ENCODE data around the gene WDR49.

Gene WDR49

DNA sequence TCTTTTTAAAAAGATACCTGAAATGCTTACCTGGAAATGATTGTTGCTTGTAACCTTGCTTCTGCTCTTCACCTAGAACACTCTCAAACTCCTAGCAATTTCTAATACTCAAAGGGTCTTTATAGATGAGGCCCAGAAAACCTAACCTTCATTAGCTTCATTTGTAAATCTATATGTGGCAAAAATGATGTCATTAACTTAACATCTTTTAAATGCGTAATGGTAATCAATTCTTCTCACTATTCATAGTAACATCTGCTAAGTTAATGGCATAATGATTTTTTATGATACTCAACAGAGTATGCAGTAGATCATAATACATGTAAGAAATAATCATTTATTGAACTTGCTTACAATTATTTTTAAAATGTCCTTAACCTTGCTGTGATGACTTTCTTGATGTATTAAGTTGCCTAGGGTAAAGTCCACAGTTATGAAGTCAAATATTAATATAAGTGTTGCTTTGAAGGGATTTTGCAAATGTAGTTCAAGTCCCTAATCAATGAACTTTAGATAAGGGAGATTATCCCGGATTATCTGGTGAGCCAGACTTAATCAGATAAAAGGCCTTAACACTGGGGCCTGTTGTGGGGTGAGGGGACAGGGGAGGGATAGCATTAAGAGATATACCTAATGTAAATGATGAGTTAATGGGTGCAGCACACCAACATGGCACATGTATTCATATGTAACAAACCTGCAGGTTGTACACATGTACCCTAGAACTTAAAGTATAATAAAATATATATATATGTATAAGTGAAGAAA lies 169.8 kb downstream of the WDR49 start:
- no peak for DNase-seq

DNA sequence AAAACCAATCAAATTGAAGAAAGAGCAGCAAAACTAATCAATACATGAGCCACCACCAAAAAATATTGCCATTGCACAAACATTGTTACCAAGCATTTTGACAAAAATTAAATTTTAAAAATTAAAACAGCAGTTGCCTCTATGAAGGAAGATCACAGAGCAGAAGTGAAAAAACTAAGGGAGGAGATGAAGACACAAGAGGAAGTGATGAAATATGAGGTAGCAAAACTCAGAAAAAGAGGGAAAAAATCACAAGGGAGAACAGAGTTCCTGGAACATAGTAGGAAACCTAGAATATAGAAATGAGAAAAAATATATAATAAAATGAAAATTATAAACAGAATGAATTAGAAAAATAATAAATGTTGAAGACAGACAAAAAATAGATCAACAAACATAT lies 172.6 kb downstream of the WDR49 start:
- DNase-seq = no peak

DNA sequence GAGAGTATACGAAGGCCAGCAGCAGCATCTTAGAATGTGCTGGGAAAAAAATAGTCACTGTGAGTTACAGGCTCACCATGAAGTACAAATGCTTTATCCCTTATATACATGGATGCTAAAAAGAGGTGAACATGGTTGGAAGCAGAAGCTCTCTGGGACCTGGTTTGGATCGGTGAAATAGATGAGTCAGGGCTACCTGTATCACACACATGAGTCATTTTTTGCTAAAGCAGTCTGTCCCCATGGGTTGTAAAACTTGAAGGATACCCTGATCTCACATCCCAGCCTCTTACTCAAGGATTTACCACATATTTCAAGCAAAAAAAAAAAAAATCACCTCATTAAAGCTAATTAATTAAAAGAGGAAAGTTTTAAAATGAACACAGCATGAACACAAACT lies 173.0 kb downstream of the WDR49 start:
- DNase-seq = no peak

DNA sequence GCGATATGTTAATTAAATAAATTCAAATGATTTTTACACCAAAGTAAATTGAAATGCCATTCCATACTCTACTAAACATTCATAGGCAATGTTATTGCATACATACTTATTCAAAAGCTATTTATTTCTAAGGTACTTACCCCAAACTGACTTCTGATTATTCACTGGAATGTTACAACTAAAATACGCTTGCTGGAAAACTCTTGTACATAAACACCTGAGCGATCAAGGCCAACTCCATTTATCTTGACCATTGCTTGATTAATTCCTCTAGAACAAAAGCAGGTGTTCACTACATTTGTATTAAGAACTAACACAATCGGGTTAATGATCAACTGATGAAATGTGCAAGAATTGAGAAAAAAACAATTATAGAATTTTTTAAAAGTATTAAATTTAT lies 179.9 kb downstream of the WDR49 start, which contains the start of gene SERPINI2:
SERPINI2 (minus strand) TSS at position 180 of the 400 bp plus-strand sequence. CDS start 2,208 bp downstream, outside the sequence.
- no peak for DNase-seq

DNA sequence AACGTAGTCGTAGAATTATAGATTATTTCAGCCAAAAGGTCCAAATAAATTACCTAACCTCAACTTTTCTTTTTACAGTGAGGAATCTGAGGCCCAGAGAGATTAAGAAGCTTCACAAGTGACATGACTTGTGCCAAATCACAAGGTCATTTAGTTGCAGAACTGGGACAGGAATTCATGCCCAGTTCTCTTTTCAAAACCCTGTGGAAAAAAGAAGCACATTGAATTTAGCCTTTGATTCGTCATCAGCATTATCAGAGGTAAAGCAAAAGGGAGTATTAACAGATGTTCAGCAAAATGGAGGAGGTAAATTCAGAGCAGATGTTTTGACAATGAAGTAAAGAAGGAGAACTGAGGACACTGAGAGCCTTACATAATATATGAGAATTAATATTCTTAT lies 184.4 kb downstream of the WDR49 start:
- no peak for DNase-seq

DNA sequence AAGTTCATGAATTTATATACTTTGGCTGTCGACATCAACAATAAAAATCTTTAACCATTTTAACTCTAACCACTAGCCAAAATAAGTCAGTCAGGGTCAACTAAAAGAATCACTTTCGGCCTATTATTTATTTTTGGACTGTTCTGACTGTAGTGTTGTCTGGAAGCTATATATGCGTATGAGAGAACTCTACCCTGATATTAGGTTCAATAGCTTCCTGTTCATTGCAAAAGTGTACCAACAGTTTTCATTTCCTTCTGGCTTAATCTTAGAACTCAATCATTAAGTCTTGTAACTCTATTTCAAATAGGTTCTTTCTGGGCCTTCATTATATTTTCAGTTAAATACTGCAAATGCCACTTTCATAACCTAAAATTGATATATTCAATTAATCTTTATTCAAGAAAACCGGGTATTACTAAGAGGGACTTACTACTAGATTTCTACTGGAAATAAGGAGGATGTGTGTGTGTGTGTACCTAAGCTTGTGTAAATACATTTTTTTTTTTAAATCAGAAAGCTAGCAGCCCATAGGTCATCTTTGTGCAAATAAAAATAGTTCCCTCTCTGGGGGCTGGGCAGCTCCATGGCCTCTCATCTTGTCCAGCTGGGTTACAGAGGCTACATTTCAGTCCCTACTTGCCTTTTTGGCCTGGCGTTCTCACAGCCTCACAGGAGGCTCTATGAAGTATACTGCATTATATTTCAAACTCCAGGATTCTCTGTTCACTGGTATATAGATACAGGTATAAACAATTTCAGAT lies 185.7 kb downstream of the WDR49 start:
- DNase-seq = no peak

DNA sequence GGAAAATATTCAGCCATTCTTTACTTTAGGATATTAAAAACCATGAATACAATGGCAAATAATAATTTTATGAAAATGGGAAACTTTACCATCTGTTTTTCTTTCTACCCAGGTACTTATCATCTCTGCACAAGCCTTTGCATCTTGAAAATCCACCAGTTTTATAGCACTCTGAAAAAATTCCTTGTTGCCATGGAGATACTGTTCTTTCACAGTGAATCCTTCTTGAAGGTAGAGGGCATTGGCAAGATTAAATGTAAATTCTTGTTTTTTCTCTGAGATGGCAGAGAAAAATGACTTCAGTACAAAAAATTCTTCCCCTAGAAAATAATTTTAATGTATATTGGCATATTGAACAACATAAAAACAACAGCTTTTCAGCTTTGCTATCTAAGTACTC lies 186.8 kb downstream of the WDR49 start:
- DNase-seq = no peak

DNA sequence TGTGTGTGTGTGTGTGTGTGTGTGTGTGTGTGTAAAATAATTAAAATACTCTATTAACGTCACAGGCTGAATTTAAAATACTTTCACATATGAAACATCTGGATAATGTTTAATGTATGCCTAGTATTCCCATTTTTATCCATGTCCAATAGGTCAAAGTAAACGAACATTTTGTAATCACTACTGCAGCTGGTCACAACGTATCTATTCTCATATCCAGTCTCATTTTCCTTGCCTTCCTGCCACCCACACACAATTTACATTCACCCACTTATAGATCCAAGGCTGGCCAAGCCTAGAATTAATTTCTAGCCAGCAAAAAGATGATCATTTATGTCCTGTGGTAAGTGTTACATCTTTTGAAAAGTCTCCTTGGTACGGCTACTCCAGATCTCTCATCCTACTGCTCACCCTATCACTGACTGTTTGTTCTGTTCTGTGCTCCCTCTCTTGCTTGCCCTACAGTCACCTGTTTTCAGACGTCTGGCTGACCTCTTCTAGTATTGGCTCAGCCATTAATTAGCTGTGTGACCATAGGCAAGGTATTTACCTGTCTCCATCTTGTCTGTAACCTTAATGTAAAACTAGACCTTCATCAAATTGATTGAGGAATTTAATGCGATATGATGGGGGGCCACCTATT lies 197.5 kb downstream of the WDR49 start:
- DNase-seq = no peak

DNA sequence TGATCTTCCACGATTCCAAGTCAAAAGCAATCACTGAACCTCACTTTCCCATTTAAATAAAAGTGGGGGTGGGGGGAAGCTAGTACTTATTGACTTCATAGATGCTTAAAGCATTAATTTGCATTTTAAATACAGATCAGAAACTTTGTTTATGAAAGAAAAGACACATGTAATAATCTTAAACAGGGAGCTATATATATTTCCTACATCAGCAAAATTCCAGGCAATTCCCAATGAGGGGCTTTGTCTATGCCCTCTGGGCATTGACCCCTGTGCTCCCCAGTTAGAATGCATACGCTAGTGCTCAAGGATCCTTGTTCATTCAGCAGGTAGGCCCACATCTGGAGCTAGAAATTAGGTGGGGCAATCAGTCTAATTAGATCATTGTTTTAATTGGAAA lies 199.9 kb downstream of the WDR49 start:
- no peak for DNase-seq

DNA sequence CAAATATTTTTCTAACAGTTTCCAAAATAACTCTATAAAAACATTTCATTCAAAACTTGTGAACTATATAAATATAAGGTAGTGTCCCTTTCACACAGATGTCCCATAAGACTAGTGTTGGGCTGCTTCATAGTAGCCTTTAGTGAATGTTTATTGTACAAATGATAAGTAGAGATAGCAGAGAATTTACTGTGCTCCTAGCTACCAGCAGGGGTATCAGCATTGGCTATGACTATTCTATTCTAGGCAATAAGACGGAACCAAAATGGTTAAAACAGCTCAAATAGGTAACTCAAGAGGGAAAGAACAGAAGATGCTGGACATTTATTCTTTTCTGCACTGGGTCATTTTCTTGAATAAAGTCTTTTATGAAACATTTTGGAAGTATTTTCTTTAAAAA lies 202.5 kb downstream of the WDR49 start:
- no peak for DNase-seq

DNA sequence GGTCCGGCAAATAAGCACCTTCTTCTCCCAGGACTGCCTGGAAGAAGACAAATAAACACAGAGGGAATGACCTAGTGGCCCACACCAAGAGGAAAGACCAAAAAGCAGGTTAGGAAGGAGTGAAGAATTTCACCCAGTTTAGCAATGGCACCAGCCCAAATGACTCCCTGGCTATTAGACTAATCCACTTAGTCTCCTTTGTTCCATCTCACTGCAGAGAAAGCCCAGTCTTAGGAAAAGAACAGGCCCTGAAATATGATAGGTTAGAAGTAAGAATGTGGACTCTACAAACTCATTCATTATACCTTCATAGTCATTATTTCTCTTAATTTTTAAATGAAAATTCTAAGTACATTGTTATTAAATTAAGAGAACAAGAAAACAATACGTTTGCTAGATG lies 203.1 kb downstream of the WDR49 start:
- no peak for DNase-seq

DNA sequence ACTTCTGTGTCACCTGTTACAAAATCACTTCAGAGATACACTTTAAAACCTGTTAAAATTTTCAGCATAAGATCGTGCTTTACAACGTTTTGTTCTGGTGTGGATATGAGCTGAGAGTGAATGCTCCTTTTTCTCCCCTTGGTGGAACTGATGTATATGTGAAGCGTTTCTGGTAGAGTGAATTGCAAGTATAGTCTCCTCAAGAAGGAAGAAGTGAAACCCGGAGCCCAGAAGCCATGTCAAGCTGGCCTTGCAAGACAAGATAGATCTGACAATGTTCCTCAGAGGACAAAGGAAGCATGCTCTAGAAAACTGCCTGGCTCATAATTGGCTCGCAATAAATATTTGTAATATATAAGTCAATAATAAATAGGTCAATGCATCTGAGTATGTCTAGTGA lies 203.5 kb downstream of the WDR49 start:
- DNase-seq = no peak

DNA sequence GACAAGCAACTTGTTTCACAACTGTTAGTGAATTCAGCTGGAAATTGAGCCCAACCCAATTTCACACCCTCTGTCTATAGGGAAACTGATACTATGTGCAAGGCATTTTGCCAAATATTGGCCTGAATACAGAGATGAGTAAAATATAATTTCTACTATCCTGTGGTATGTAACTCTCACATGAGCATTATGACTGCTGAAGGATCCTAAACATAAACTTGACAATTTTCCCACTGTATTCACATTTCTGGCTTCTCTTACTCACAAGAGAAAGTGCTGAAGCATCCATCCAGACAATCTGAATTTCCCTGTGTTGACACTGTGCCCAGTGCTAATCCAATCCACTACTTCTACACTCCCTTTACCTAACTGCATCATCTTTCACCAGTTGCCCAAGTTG lies 208.3 kb downstream of the WDR49 start:
- no peak for DNase-seq

DNA sequence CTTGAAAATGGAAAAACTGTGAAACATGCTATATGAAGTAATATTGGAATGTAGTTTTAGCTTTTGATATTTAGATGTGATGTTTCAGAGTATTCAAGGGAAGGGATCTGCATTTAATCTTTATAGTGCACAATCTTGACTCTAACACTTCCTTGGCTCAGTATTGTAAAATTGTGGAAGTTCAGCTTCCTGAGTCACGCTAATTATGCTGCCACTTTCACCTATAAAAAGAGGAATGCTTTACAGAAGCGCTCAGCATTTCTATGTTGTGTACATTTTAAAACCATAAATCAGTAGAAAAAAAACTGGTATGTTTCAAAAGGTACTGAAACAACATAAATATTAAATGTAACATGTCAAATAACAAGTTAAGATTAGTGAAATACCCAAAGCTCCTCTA lies 212.5 kb downstream of the WDR49 start:
- no peak for DNase-seq

DNA sequence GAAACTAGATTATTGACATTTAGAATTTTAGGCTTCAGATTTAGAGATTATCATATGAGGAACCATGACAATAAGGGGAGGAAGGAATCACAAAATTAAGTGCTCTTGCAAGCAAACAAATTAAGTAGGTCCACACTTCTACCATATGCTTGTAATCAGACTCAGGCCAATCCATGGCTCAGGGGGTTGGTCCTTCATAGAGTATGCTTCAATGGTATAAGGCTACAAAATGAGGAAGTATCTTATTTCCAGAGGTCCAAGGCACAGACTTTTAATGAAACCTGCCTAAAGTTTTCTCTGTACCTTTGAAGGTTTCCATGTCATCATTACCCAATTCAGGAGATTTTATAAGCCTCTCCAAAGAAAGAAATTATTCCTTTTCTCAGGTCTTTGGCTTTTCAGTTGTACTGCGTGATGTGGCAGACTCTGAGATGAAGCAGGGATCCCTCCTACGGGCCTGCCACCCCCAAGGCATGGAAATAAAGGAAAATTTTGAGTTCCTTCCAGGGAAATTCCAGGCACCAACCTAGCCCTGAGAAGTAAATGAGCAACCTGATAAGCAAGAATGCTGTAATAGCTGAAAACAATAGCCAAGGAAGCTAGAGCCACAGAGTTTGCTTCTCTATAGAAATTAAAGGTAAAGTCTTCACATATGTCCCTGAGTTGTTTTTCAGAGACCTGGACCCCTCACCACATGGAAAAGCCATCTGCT lies 216.2 kb downstream of the WDR49 start:
- no peak for DNase-seq

Data from NCI-H1092 (cell line).